ENCODE results near the gene IL31RA.

DNA sequence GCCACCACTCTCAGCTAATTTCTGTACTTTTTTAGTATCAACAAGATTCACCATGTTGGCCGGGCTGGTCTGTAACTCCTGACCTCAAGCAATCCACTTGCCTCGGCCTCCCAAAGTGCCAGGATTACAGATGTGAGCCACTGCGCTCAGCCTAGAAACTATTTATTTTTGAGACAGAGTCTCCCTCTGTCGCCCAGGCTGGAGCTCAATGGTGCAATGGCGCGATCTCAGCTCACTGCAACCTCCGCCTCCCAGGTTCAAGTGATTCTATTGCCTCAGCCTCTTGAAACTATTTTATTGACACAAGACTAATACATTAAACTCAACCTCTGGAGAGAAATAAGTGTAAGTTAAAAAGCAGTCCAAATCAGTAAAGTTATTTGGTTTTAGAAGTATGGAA lies 109.6 kb downstream of the IL31RA start:
- TF ChIP-seq, protein P1, sequence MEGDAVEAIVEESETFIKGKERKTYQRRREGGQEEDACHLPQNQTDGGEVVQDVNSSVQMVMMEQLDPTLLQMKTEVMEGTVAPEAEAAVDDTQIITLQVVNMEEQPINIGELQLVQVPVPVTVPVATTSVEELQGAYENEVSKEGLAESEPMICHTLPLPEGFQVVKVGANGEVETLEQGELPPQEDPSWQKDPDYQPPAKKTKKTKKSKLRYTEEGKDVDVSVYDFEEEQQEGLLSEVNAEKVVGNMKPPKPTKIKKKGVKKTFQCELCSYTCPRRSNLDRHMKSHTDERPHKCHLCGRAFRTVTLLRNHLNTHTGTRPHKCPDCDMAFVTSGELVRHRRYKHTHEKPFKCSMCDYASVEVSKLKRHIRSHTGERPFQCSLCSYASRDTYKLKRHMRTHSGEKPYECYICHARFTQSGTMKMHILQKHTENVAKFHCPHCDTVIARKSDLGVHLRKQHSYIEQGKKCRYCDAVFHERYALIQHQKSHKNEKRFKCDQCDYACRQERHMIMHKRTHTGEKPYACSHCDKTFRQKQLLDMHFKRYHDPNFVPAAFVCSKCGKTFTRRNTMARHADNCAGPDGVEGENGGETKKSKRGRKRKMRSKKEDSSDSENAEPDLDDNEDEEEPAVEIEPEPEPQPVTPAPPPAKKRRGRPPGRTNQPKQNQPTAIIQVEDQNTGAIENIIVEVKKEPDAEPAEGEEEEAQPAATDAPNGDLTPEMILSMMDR (IDR thresholded peaks at IDR 0.05), result no peak
- TF ChIP-seq POLR2AphosphoS5 (IDR thresholded peaks at IDR 0.05) (no peak), EP300 (IDR thresholded peaks at IDR 0.05) (no peak)

All from upper lobe of left lung (tissue), 4 donors.